K562 (cell line): ENCODE results near the gene TBATA. TPM values are rescaled to one million over a fixed set of nuclear protein-coding genes. Genes with fewer than 3 reads are reported as not detected.

Experiments
- CBFA2T3 ChIP-seq: fragments of 450-650 bp; IDR thresholded peaks from 2 replicates; pipeline ENCODE4 v1.6.1; 2017
- CBX1 ChIP-seq: sonication (generic); IDR thresholded peaks from 2 replicates; pipeline ENCODE4 v1.6.1; 2016; ENCODE audit warnings: antibody characterized with exemption, low read depth, mild to moderate bottlenecking
- CBX3 ChIP-seq, 2 experiments: IDR thresholded peaks; 1 replicate in 1 of 2; 2 replicates in 1 of 2; pipeline ENCODE4 v1.6.1; 2012; ENCODE audit warnings: inconsistent platforms in 2 of 2, low read length in 2 of 2, borderline replicate concordance in 1 of 2, control low read depth in 1 of 2
- CBX5 ChIP-seq: IDR thresholded peaks from 2 replicates; pipeline ENCODE4 v1.6.1; 2014; ENCODE audit warnings: low read depth, borderline replicate concordance
- CEBPG ChIP-seq, 3 experiments: fragments of 200-800 bp in 1 of 3; sonication (Bioruptor generic) in 1 of 3; sonication (generic) in 1 of 3; formaldehyde crosslinking in 1 of 3; IDR thresholded peaks in 2 of 3; conservative IDR thresholded peaks in 1 of 3; 2 replicates each; pipeline versions ENCODE4 v1.6.1 to v1.8.0; 2016 to 2022; ENCODE audit warnings: missing compliant biosample characterization in 2 of 3, missing genetic modification characterization in 2 of 3, mild to moderate bottlenecking in 1 of 3, missing genetic modification reagents in 1 of 3
- L3MBTL2 ChIP-seq: fragments of 450-650 bp; IDR thresholded peaks from 2 replicates; pipeline ENCODE4 v1.6.1; 2016; ENCODE audit warnings: mild to moderate bottlenecking, moderate library complexity
- MTA1 ChIP-seq: fragments of 450-650 bp; IDR thresholded peaks from 2 replicates; pipeline ENCODE4 v1.6.1; 2017; ENCODE audit warnings: borderline replicate concordance
- PCBP1 ChIP-seq: fragments of 200-400 bp; formaldehyde crosslinking; IDR thresholded peaks from 2 replicates; pipeline ENCODE4 v1.6.1; 2018; ENCODE audit warnings: mild to moderate bottlenecking, low read depth, low read length; ENCODE audit not compliant: poor library complexity, severe bottlenecking
- RUNX1 ChIP-seq: sonication (generic); IDR thresholded peaks from 2 replicates; pipeline ENCODE4 v1.6.1; 2016; ENCODE audit warnings: antibody characterized with exemption, low read depth
- SIRT6 ChIP-seq: IDR thresholded peaks from one replicate; pipeline ENCODE4 v1.6.1; 2012; ENCODE audit warnings: low read depth, mild to moderate bottlenecking, control low read depth, inconsistent platforms, low read length, moderate library complexity
- TOE1 ChIP-seq, 2 experiments: fragments of 450-650 bp in 1 of 2; sonication (generic) in 1 of 2; formaldehyde crosslinking in 1 of 2; IDR thresholded peaks; 2 replicates each; pipeline versions ENCODE4 v1.7.1 to v1.8.0; 2016 to 2022; ENCODE audit warnings: borderline replicate concordance in 2 of 2, mild to moderate bottlenecking in 2 of 2, antibody characterized with exemption in 1 of 2, inconsistent platforms in 1 of 2, low read depth in 1 of 2, missing genetic modification reagents in 1 of 2, moderate library complexity in 1 of 2
- ZFP36 ChIP-seq: fragments of 150-350 bp; IDR thresholded peaks from 2 replicates; pipeline ENCODE4 v1.6.1; 2018; ENCODE audit warnings: low read length, low read depth; ENCODE audit not compliant: partially characterized antibody
- ZNF354B ChIP-seq: fragments of 250-450 bp; sonication (Bioruptor Pico); IDR thresholded peaks from 2 replicates; pipeline ENCODE4 v1.4.0; 2020
- ZNF561 ChIP-seq: fragments of 450-650 bp; formaldehyde crosslinking; conservative IDR thresholded peaks from 2 replicates; pipeline ENCODE4 v1.4.0; 2020; ENCODE audit warnings: mild to moderate bottlenecking, moderate library complexity
- polyA plus RNA-seq, 8 experiments: library from polyadenylated mRNA; depleted of rRNA in 4 of 8; stranded (reverse) in 5 of 8; unstranded in 3 of 8; fragments of >200 nt; fragmentation: Nextera tagmentation in 2 of 8; fragmentation: Illumina TruSeq in 1 of 8; extraction: Ambion mirVana in 2 of 8; extraction: Trizol in 1 of 8; gene quantifications; 2 replicates each; pipeline versions ENCODE4 v1.2.1 to v1.2.3, GENCODE V29; 2011 to 2014; ENCODE audit warnings: inconsistent platforms in 1 of 8, missing spikeins in 1 of 8
- total RNA-seq, 7 experiments: library from RNA; depleted of rRNA in 6 of 7; stranded (reverse); fragments of >200 nt in 6 of 7; fragmentation: Illumina TruSeq in 2 of 7; extraction: Trizol in 2 of 7; gene quantifications; 2 replicates each; pipeline versions ENCODE4 v1.2.1 to v1.2.3, GENCODE V29; 2011 to 2021; ENCODE audit warnings: low replicate concordance in 1 of 7
- TF ChIP-seq, protein P1 (sequence below): fragments of 450-650 bp; formaldehyde crosslinking; IDR thresholded peaks from 2 replicates; pipeline ENCODE4 v1.4.0; 2020; ENCODE audit warnings: mild to moderate bottlenecking, moderate library complexity
- TF ChIP-seq, protein P2 (sequence below): fragments of 200-800 bp; sonication (Bioruptor generic); IDR thresholded peaks from 2 replicates; pipeline ENCODE4 v1.6.1; 2017; ENCODE audit warnings: missing genetic modification characterization, missing compliant biosample characterization
- TF ChIP-seq, protein P3 (sequence below): sonication (generic); formaldehyde crosslinking; IDR thresholded peaks from 2 replicates; pipeline ENCODE4 v1.8.0; 2022; ENCODE audit warnings: mild to moderate bottlenecking, missing genetic modification reagents
- TF ChIP-seq, protein P4 (sequence below): fragments of 250-450 bp; sonication (Bioruptor Pico); IDR thresholded peaks from 2 replicates; pipeline ENCODE4 v1.9.0; 2021; ENCODE audit warnings: mild to moderate bottlenecking, inconsistent platforms
- TF ChIP-seq, protein P5 (sequence below), 2 experiments: fragments of 450-650 bp in 1 of 2; sonication (generic) in 1 of 2; formaldehyde crosslinking; conservative IDR thresholded peaks; 2 replicates each; pipeline versions ENCODE4 v1.4.0 to v1.8.1; 2020 to 2022; ENCODE audit warnings: mild to moderate bottlenecking in 1 of 2, missing genetic modification reagents in 1 of 2

Gene TBATA
- total and polyA plus RNA-seq, 9 of the 15 experiments (the other 6 are each of a cell fraction or from before 2014, with no cell fraction given): not detected

DNA sequence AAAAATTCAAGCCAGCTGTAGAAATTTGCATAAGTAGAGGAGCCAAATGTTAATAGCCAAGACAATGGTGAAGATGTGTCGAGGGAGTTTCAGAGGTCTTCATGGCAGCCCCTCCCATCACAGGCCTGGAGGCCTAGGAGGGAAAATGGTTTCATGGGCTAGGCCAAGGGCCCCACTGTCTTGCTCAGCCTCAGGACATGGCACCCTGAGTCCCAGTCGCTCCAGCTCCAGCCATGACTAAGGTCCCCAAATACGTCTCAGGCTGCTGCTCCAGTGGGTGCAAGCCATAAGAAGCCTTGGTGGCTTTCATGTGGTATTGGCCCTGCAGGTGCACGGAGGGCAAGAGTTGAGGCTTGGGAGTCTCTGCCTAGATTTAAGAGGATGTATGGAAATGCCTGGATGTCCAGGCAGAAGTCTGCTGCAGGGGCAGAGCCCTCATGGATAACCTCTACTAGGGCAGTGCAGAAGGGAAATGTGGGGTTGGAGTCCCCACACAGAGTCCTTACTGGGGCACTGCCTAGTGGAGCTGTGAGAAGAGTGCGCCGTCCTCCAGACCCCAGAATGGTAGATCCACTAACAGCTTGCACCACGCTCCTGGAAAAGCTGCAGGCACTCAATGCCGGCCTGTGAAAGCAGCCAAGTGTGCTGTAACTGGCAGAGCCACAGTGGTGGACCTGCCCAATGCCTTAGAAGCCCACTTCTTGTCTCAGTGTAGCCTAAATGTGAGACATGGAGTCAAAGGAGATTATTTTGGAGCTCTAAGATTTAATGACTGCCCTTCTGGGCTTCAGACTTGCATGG, 19.2 kb downstream of the TBATA start (continued):
- TF ChIP-seq ZNF561 (CRISPR knock-in tag): no peak
- TF ChIP-seq RUNX1: no peak
- TF ChIP-seq CBFA2T3: no peak
- TF ChIP-seq L3MBTL2: no peak
- TF ChIP-seq, protein P1, sequence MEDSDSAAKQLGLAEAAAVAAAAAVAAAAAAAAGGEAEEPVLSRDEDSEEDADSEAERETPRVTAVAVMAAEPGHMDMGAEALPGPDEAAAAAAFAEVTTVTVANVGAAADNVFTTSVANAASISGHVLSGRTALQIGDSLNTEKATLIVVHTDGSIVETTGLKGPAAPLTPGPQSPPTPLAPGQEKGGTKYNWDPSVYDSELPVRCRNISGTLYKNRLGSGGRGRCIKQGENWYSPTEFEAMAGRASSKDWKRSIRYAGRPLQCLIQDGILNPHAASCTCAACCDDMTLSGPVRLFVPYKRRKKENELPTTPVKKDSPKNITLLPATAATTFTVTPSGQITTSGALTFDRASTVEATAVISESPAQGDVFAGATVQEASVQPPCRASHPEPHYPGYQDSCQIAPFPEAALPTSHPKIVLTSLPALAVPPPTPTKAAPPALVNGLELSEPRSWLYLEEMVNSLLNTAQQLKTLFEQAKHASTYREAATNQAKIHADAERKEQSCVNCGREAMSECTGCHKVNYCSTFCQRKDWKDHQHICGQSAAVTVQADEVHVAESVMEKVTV (CRISPR knock-in tag): no peak
- peak in 1 of 2 experiments; percentile 84; a peak in 2 of 3 replicates for TF ChIP-seq CBX3 (IDR thresholded peaks at IDR 0.05; ENCODE audit: borderline replicate concordance in 1 of 2, low read length in 2 of 2)
- TF ChIP-seq SIRT6: no peak
- no peak for TF ChIP-seq MTA1
- TF ChIP-seq CBX1: peak; percentile 67; the same call in 1 of the 2 replicates
- TF ChIP-seq ZNF354B (CRISPR knock-in tag): no peak
- TF ChIP-seq, protein P2, sequence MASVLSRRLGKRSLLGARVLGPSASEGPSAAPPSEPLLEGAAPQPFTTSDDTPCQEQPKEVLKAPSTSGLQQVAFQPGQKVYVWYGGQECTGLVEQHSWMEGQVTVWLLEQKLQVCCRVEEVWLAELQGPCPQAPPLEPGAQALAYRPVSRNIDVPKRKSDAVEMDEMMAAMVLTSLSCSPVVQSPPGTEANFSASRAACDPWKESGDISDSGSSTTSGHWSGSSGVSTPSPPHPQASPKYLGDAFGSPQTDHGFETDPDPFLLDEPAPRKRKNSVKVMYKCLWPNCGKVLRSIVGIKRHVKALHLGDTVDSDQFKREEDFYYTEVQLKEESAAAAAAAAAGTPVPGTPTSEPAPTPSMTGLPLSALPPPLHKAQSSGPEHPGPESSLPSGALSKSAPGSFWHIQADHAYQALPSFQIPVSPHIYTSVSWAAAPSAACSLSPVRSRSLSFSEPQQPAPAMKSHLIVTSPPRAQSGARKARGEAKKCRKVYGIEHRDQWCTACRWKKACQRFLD (CRISPR knock-in tag): no peak
- TF ChIP-seq ZFP36: peak; percentile 29
- TF ChIP-seq, protein P3, sequence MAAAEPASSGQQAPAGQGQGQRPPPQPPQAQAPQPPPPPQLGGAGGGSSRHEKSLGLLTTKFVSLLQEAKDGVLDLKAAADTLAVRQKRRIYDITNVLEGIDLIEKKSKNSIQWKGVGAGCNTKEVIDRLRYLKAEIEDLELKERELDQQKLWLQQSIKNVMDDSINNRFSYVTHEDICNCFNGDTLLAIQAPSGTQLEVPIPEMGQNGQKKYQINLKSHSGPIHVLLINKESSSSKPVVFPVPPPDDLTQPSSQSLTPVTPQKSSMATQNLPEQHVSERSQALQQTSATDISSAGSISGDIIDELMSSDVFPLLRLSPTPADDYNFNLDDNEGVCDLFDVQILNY (CRISPR knock-in tag): no peak
- TF ChIP-seq, protein P4, sequence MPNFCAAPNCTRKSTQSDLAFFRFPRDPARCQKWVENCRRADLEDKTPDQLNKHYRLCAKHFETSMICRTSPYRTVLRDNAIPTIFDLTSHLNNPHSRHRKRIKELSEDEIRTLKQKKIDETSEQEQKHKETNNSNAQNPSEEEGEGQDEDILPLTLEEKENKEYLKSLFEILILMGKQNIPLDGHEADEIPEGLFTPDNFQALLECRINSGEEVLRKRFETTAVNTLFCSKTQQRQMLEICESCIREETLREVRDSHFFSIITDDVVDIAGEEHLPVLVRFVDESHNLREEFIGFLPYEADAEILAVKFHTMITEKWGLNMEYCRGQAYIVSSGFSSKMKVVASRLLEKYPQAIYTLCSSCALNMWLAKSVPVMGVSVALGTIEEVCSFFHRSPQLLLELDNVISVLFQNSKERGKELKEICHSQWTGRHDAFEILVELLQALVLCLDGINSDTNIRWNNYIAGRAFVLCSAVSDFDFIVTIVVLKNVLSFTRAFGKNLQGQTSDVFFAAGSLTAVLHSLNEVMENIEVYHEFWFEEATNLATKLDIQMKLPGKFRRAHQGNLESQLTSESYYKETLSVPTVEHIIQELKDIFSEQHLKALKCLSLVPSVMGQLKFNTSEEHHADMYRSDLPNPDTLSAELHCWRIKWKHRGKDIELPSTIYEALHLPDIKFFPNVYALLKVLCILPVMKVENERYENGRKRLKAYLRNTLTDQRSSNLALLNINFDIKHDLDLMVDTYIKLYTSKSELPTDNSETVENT (CRISPR knock-in tag): no peak
- no peak for TF ChIP-seq PCBP1
- no peak for TF ChIP-seq TOE1 (IDR thresholded peaks at IDR 0.05; ENCODE audit: borderline replicate concordance)
- no peak for TF ChIP-seq TOE1 (CRISPR knock-in tag; IDR thresholded peaks at IDR 0.05; ENCODE audit: borderline replicate concordance, low read depth)
- peak; percentile 92 for TF ChIP-seq CBX5
- TF ChIP-seq, protein P5, sequence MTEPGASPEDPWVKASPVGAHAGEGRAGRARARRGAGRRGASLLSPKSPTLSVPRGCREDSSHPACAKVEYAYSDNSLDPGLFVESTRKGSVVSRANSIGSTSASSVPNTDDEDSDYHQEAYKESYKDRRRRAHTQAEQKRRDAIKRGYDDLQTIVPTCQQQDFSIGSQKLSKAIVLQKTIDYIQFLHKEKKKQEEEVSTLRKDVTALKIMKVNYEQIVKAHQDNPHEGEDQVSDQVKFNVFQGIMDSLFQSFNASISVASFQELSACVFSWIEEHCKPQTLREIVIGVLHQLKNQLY (CRISPR knock-in tag; conservative IDR thresholded peaks at IDR 0.05): no peak
- TF ChIP-seq CEBPG (CRISPR knock-in tag; IDR thresholded peaks at IDR 0.05): no peak
- no peak for TF ChIP-seq CEBPG (tag; conservative IDR thresholded peaks at IDR 0.05 in 1 of 2, IDR thresholded peaks at IDR 0.05 in 1 of 2)
